Gastroesophageal sphincter (tissue), 3 donors: Measurements from ENCODE around the gene TPPP.

Source experiments
- EP300 ChIP-seq: sonication (generic); formaldehyde crosslinking; IDR thresholded peaks from one replicate; pipeline ENCODE4 v1.6.1; 2017; ENCODE audit warnings: antibody characterized with exemption, mild to moderate bottlenecking
- POLR2A ChIP-seq, 2 donors: fragments of 450-650 bp; IDR thresholded peaks; one replicate each; pipeline ENCODE4 v1.6.1; 2017; ENCODE audit warnings: antibody characterized with exemption in 2 of 2, mild to moderate bottlenecking in 2 of 2, moderate library complexity in 1 of 2
- TF ChIP-seq, protein P1 (sequence below), 4 experiments: fragments of 200-600 bp in 2 of 4; fragments of 450-650 bp in 2 of 4; sonication (generic) in 1 of 4; IDR thresholded peaks; one replicate each; pipeline ENCODE4 v1.5.1; 2017 to 2019; ENCODE audit warnings: antibody characterized with exemption in 4 of 4, mild to moderate bottlenecking in 2 of 4, moderate library complexity in 2 of 4

GRCh38 chr5:612498-613424, 80.4 kb downstream of the TPPP start:
- TF ChIP-seq POLR2A (IDR thresholded peaks at IDR 0.05) (no peak), EP300 (no peak)
- TF ChIP-seq, protein P1, sequence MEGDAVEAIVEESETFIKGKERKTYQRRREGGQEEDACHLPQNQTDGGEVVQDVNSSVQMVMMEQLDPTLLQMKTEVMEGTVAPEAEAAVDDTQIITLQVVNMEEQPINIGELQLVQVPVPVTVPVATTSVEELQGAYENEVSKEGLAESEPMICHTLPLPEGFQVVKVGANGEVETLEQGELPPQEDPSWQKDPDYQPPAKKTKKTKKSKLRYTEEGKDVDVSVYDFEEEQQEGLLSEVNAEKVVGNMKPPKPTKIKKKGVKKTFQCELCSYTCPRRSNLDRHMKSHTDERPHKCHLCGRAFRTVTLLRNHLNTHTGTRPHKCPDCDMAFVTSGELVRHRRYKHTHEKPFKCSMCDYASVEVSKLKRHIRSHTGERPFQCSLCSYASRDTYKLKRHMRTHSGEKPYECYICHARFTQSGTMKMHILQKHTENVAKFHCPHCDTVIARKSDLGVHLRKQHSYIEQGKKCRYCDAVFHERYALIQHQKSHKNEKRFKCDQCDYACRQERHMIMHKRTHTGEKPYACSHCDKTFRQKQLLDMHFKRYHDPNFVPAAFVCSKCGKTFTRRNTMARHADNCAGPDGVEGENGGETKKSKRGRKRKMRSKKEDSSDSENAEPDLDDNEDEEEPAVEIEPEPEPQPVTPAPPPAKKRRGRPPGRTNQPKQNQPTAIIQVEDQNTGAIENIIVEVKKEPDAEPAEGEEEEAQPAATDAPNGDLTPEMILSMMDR (IDR thresholded peaks at IDR 0.05): no peak
